ENCODE results near the gene ABHD2.

ABHD2 gene

GRCh38 chr15:89196241-89196640 lies 108.0 kb downstream of the ABHD2 start:
- Histone ChIP-seq H3K4me2 (ENCODE audit: low read length) (no peak overlapping the region), H3F3A (ENCODE audit: insufficient read depth, low read length) (no peaks in the 10 kb centered on the region), H3K9me3 (ENCODE audit: low read length) (no peaks in the 10 kb centered on the region), H2AFZ (ENCODE audit: low read length) (no peak overlapping the region), H3K9me2 (ENCODE audit: low read depth, low read length) (no peaks in the 10 kb centered on the region), H3K27ac (ENCODE audit: low read depth, low read length, poor library complexity, severe bottlenecking) (no peak overlapping the region), H3K4me3 (ENCODE audit: low read depth, low read length, poor library complexity, severe bottlenecking) (no peak overlapping the region), H3K27me3 (ENCODE audit: insufficient read depth, low read length) (no peaks in the 10 kb centered on the region), H3K4me1 (ENCODE audit: insufficient read depth, low read length, severe bottlenecking) (peaks cover 10% of the 10 kb centered on the region), H3K9ac (ENCODE audit: low read length) (no peak overlapping the region), H4K20me1 (ENCODE audit: insufficient read depth, low read length) (no peaks in the 10 kb centered on the region), H3K36me3 (ENCODE audit: insufficient read depth, low read length) (peaks cover 36% of the 10 kb centered on the region; the same call in 1 of the 2 replicates), H3K79me2 (ENCODE audit: insufficient read depth, low read length) (no peaks in the 10 kb centered on the region)
- no peak for TF ChIP-seq CTCF (IDR thresholded peaks at IDR 0.05; ENCODE audit: low read length)
- TF ChIP-seq EZH2 (IDR thresholded peaks at IDR 0.05; ENCODE audit: borderline replicate concordance, low read length), result no peak

- no peaks in the 10 kb centered on the region for H3F3A ChIP-seq (ENCODE audit: insufficient read depth, low read length)
- H3K4me3 ChIP-seq (ENCODE audit: low read depth, low read length, poor library complexity, severe bottlenecking), result no peak overlapping the region
- H3K9me3 ChIP-seq (ENCODE audit: low read length), result no peaks in the 10 kb centered on the region
- no peaks in the 10 kb centered on the region for H4K20me1 ChIP-seq (ENCODE audit: insufficient read depth, low read length)
- H3K79me2 ChIP-seq (ENCODE audit: insufficient read depth, low read length), result no peaks in the 10 kb centered on the region
- no peak overlapping the region for H3K4me2 ChIP-seq (ENCODE audit: low read length)
- H3K27ac ChIP-seq (ENCODE audit: low read depth, low read length, poor library complexity, severe bottlenecking), result no peak overlapping the region
- H2AFZ ChIP-seq (ENCODE audit: low read length), result no peak overlapping the region
- H3K36me3 ChIP-seq (ENCODE audit: insufficient read depth, low read length), result peaks cover 36% of the 10 kb centered on the region; the same call in 1 of the 2 replicates
- no peaks in the 10 kb centered on the region for H3K9me2 ChIP-seq (ENCODE audit: low read depth, low read length)
- no peak overlapping the region for H3K9ac ChIP-seq (ENCODE audit: low read length)
- H3K27me3 ChIP-seq (ENCODE audit: insufficient read depth, low read length), result no peaks in the 10 kb centered on the region
- TF ChIP-seq CTCF (IDR thresholded peaks at IDR 0.05; ENCODE audit: low read length), result no peak
- no peak for TF ChIP-seq EZH2 (IDR thresholded peaks at IDR 0.05; ENCODE audit: borderline replicate concordance, low read length)
- H3K4me1 ChIP-seq (ENCODE audit: insufficient read depth, low read length, severe bottlenecking), result peaks cover 10% of the 10 kb centered on the region
Measured at GRCh38 chr15:89196994-89197393, 108.7 kb downstream of the ABHD2 start.

GRCh38 chr15:89197503-89197971 lies 109.3 kb downstream of the ABHD2 start:
- H3K4me3 ChIP-seq (ENCODE audit: low read depth, low read length, poor library complexity, severe bottlenecking), result no peak overlapping the region

GRCh38 chr15:89198196-89198595 lies 109.9 kb downstream of the ABHD2 start:
- no peak overlapping the region for H3K4me2 ChIP-seq (ENCODE audit: low read length)
- H2AFZ ChIP-seq (ENCODE audit: low read length), result no peak overlapping the region
- no peaks in the 10 kb centered on the region for H3K9me2 ChIP-seq (ENCODE audit: low read depth, low read length)
- H3K4me3 ChIP-seq (ENCODE audit: low read depth, low read length, poor library complexity, severe bottlenecking), result no peak overlapping the region
- H3K4me1 ChIP-seq (ENCODE audit: insufficient read depth, low read length, severe bottlenecking), result peaks cover 10% of the 10 kb centered on the region
- H3F3A ChIP-seq (ENCODE audit: insufficient read depth, low read length), result no peaks in the 10 kb centered on the region
- H3K9ac ChIP-seq (ENCODE audit: low read length), result no peak overlapping the region
- no peaks in the 10 kb centered on the region for H3K27me3 ChIP-seq (ENCODE audit: insufficient read depth, low read length)
- no peaks in the 10 kb centered on the region for H3K79me2 ChIP-seq (ENCODE audit: insufficient read depth, low read length)
- H4K20me1 ChIP-seq (ENCODE audit: insufficient read depth, low read length), result no peaks in the 10 kb centered on the region
- no peaks in the 10 kb centered on the region for H3K9me3 ChIP-seq (ENCODE audit: low read length)
- H3K36me3 ChIP-seq (ENCODE audit: insufficient read depth, low read length), result peaks cover 30% of the 10 kb centered on the region; the same call in 1 of the 2 replicates
- H3K27ac ChIP-seq (ENCODE audit: low read depth, low read length, poor library complexity, severe bottlenecking), result no peak overlapping the region
- TF ChIP-seq CTCF (IDR thresholded peaks at IDR 0.05; ENCODE audit: low read length) (no peak), EZH2 (IDR thresholded peaks at IDR 0.05; ENCODE audit: borderline replicate concordance, low read length) (no peak)

More at GRCh38 chr15:89197503-89197971, 109.3 kb downstream of the ABHD2 start:
- peaks cover 10% of the 10 kb centered on the region for H3K4me1 ChIP-seq (ENCODE audit: insufficient read depth, low read length, severe bottlenecking)
- H3K27ac ChIP-seq (ENCODE audit: low read depth, low read length, poor library complexity, severe bottlenecking), result no peak overlapping the region
- no peak overlapping the region for H2AFZ ChIP-seq (ENCODE audit: low read length)
- H3K27me3 ChIP-seq (ENCODE audit: insufficient read depth, low read length), result no peaks in the 10 kb centered on the region
- H4K20me1 ChIP-seq (ENCODE audit: insufficient read depth, low read length), result no peaks in the 10 kb centered on the region
- TF ChIP-seq EZH2 (IDR thresholded peaks at IDR 0.05; ENCODE audit: borderline replicate concordance, low read length), result no peak
- H3K9ac ChIP-seq (ENCODE audit: low read length), result no peak overlapping the region; the same call in 1 of the 2 replicates
- no peaks in the 10 kb centered on the region for H3K9me2 ChIP-seq (ENCODE audit: low read depth, low read length)
- no peaks in the 10 kb centered on the region for H3F3A ChIP-seq (ENCODE audit: insufficient read depth, low read length)
- no peaks in the 10 kb centered on the region for H3K79me2 ChIP-seq (ENCODE audit: insufficient read depth, low read length)
- H3K36me3 ChIP-seq (ENCODE audit: insufficient read depth, low read length), result peaks cover 35% of the 10 kb centered on the region; the same call in 1 of the 2 replicates
- no peak overlapping the region for H3K4me2 ChIP-seq (ENCODE audit: low read length)
- no peaks in the 10 kb centered on the region for H3K9me3 ChIP-seq (ENCODE audit: low read length)

All from OCI-LY1 (cell line).